Osteoblast (primary cell): ENCODE measurements around the gene C4B. TPM values are rescaled to one million over a fixed set of nuclear protein-coding genes. Genes with fewer than 3 reads are reported as not detected.
A peak's percentile ranks its signal among the peaks of the same experiment; 100 is the strongest.
"Not testable (repeated sequence)": the region's sequence is repeated elsewhere in the genome, so short reads cannot be mapped to it uniquely, and the experiment has no call there.

Source experiments
- DNase-seq: peaks from one replicate; pipeline ENCODE4 v3.0.0; 2011; ENCODE audit warnings: low spot score, mixed read lengths; ENCODE audit not compliant: insufficient read length; ENCODE audit errors: missing footprints
- H2AFZ ChIP-seq: 2 replicates; pipeline ENCODE4 v1.6.0; 2011; ENCODE audit warnings: mild to moderate bottlenecking, low read length
- H3K27ac ChIP-seq: 2 replicates; pipeline ENCODE4 v1.5.1; 2011; ENCODE audit warnings: mild to moderate bottlenecking, low read depth, low read length, moderate library complexity
- H3K27me3 ChIP-seq: 2 replicates; pipeline ENCODE4 v1.6.0; 2012; ENCODE audit warnings: mild to moderate bottlenecking, control low read depth, inconsistent platforms, low read length, moderate library complexity; ENCODE audit not compliant: insufficient read depth
- H3K36me3 ChIP-seq: 2 replicates; pipeline ENCODE4 v1.5.1; 2011; ENCODE audit warnings: mild to moderate bottlenecking, low read length, control low read depth, moderate library complexity; ENCODE audit not compliant: insufficient read depth
- H3K4me1 ChIP-seq: 2 replicates; pipeline ENCODE4 v1.5.1; 2011; ENCODE audit warnings: mild to moderate bottlenecking, low read length, control low read depth, moderate library complexity; ENCODE audit not compliant: insufficient read depth
- H3K4me2 ChIP-seq: 2 replicates; pipeline ENCODE4 v1.6.0; 2011; ENCODE audit warnings: mild to moderate bottlenecking, low read length; ENCODE audit not compliant: insufficient read depth
- H3K4me3 ChIP-seq: fragments of 200-600 bp; sonication (generic); 3 replicates; pipeline ENCODE4 v1.5.1; 2012; ENCODE audit warnings: mild to moderate bottlenecking, low read length, inconsistent platforms; ENCODE audit not compliant: insufficient read depth
- H3K79me2 ChIP-seq: 2 replicates; pipeline ENCODE4 v1.6.0; 2012; ENCODE audit warnings: mild to moderate bottlenecking, low read length, control low read depth, inconsistent platforms; ENCODE audit not compliant: insufficient read depth
- H3K9me3 ChIP-seq: 2 replicates; pipeline ENCODE4 v1.5.1; 2011; ENCODE audit warnings: low read depth, low read length, control low read depth
- H4K20me1 ChIP-seq: 2 replicates; pipeline ENCODE4 v1.6.0; 2012; ENCODE audit warnings: mild to moderate bottlenecking, low read length, control low read depth; ENCODE audit not compliant: insufficient read depth
- total RNA-seq: library from RNA; depleted of rRNA; stranded (reverse); fragments of >200 nt; gene quantifications from 2 replicates; pipeline ENCODE4 v1.2.3, GENCODE V29; 2012
- TF ChIP-seq, protein P1 (sequence below): IDR thresholded peaks from 2 replicates; pipeline ENCODE4 v1.5.1; 2011; ENCODE audit warnings: mild to moderate bottlenecking, low read depth, low read length, moderate library complexity; ENCODE audit errors: extremely low read depth

Gene C4B
- total RNA-seq, 1 donor, result 6.5 TPM

DNA sequence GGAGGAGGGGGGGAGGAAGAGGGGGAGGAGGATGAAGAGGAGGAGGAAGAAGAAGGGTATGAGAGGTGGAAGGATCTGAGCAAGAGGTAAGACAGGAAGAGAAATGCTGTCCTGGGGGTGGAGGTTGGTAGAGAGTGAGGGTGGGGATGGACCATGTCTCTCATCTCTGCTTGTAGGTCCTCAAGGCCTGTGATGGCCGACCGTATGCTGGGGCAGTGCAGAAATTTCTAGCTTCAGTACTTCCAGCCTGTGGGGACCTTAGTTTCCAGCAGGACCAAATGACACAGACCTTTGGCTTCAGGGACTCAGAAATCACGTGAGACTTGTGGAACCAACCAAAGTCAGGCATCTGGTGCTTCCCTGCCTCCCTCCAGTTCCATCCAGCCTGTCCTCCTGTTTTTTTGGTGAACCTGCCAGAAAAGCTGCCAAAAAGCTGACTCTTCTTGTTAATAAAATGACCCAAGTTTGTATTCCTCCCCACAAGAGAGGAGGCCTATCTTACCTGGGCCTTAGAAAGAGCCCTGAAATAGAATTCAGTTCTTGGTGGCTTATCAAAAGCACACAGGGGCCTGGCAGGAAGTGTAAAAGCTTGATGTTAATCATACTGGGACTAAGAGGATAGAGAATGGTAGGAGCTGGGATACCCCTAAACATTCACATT lies 35.2 kb upstream of the C4B start:
- peaks cover 2% of the 10 kb centered on the region for H4K20me1 ChIP-seq
- TF ChIP-seq, protein P1, sequence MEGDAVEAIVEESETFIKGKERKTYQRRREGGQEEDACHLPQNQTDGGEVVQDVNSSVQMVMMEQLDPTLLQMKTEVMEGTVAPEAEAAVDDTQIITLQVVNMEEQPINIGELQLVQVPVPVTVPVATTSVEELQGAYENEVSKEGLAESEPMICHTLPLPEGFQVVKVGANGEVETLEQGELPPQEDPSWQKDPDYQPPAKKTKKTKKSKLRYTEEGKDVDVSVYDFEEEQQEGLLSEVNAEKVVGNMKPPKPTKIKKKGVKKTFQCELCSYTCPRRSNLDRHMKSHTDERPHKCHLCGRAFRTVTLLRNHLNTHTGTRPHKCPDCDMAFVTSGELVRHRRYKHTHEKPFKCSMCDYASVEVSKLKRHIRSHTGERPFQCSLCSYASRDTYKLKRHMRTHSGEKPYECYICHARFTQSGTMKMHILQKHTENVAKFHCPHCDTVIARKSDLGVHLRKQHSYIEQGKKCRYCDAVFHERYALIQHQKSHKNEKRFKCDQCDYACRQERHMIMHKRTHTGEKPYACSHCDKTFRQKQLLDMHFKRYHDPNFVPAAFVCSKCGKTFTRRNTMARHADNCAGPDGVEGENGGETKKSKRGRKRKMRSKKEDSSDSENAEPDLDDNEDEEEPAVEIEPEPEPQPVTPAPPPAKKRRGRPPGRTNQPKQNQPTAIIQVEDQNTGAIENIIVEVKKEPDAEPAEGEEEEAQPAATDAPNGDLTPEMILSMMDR, result no peak
- peaks cover 8% of the 10 kb centered on the region for H3K36me3 ChIP-seq
- no peaks in the 10 kb centered on the region for H3K9me3 ChIP-seq
- H3K79me2 ChIP-seq, result peaks cover 9% of the 10 kb centered on the region
- H3K27ac ChIP-seq, result no peak overlapping the region
- no peak overlapping the region for H3K4me3 ChIP-seq
- H2AFZ ChIP-seq, result no peak overlapping the region
- H3K4me2 ChIP-seq, result no peak overlapping the region
- no peaks in the 10 kb centered on the region for H3K4me1 ChIP-seq
- H3K27me3 ChIP-seq, result no peaks in the 10 kb centered on the region
- peak; percentile 13 for DNase-seq

DNA sequence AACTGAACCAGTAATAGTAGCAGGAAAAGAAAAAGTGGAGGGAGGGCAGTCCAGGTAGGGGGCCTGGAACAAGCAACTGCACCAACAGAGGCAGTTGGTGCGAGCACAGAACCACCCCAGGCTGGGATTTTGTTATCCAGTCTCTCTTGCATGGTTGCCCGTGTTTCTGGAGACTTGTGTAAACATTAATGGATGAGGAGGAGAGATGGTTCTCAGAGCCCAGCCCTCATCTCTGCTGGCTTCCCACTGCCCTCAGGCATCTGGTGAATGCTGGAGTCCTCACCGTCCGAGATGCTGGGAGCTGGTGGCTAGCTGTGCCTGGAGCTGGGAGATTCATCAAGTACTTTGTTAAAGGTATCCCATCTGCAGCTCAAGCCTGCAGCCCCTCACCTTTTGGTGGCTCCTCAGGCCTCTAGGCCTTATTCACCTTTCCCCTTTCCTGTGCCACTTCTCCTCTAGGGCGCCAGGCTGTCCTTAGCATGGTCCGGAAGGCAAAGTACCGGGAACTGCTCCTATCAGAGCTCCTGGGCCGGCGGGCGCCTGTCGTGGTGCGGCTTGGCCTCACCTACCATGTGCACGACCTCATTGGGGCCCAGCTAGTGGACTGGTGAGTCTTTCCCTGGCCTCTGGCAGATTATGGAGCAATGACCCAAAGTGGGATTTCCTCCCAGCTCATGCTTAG lies 34.3 kb upstream of the C4B start:
- H4K20me1 ChIP-seq, H3K36me3 ChIP-seq, H2AFZ ChIP-seq, H3K4me3 ChIP-seq, H3K79me2 ChIP-seq, H3K4me2 ChIP-seq, H3K4me1 ChIP-seq, H3K27me3 ChIP-seq, H3K9me3 ChIP-seq, H3K27ac ChIP-seq: not testable (repeated sequence)
- DNase-seq, result peak; percentile 85

DNA sequence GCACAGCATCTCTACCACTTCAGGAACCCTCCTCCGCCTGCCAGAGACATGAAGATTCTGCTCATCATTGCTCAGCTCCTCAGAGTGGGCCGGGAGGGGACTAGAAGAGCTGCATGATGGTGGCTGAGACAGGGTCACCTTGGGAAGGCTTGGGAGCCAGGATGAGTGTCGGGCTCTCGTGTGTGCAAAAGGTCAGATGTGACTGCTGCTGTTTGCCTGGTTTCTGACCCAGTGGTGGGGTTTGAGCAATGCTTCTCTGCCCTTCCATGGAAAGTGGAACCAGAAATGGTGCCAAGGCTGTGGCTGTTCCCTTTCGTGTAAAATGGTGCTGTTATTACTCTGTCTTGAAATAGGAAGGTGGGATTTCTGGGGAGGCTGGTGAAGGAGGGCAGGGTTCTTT lies 33.6 kb upstream of the C4B start:
- DNase-seq, H3K4me3 ChIP-seq, H3K27ac ChIP-seq, H3K27me3 ChIP-seq, H3K4me2 ChIP-seq, H3K79me2 ChIP-seq, H3K4me1 ChIP-seq, H4K20me1 ChIP-seq, H3K36me3 ChIP-seq, H2AFZ ChIP-seq, H3K9me3 ChIP-seq: not testable (repeated sequence)

DNA sequence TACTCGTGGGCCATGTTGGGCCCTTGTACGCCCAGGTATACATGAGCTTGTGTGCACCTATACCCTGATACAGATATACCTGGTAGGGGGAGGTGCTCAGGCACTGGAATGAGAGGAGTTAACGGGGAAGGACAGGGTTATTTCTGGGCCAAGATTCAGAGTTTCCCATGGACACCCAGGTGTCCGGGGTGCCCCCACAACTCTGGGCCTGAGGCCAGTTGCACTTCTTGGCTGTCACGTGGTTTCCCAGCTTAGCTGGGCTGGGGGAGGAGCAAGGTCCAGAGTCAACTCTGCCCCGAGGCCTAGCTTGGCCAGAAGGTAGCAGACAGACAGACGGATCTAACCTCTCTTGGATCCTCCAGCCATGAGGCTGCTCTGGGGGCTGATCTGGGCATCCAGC lies 32.9 kb upstream of the C4B start, which contains the start of gene C4A:
Gene C4A (plus strand): TSS at position 314 of the 400 bp plus-strand sequence. CDS start 51 bp downstream, at position 365.
- not testable (repeated sequence) for H2AFZ ChIP-seq, H3K27ac ChIP-seq, DNase-seq, H3K4me2 ChIP-seq, H3K9me3 ChIP-seq, H3K4me1 ChIP-seq, H3K4me3 ChIP-seq, H3K36me3 ChIP-seq, H3K27me3 ChIP-seq, H3K79me2 ChIP-seq, H4K20me1 ChIP-seq

DNA sequence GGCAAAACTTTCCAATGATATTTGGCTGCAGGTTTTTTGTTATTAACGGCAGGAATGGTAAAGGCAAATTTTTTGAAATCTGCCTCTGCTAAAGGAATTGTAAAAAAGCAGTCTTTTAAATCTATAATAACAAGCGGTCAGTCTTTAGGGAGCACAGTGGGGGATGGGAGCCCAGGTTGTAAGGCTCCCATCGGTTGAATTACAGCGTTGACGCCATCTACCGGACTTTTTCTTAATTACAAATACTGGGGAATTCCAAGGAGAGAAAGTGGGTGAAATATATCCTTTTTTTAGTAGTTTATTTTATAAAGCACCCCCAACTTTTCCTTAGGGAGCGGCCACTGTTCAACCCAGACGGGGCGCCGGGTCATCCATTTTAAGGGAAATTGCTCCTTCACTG lies 25.2 kb upstream of the C4B start:
- H3K4me1 ChIP-seq, H2AFZ ChIP-seq, DNase-seq: not testable (repeated sequence)

DNA sequence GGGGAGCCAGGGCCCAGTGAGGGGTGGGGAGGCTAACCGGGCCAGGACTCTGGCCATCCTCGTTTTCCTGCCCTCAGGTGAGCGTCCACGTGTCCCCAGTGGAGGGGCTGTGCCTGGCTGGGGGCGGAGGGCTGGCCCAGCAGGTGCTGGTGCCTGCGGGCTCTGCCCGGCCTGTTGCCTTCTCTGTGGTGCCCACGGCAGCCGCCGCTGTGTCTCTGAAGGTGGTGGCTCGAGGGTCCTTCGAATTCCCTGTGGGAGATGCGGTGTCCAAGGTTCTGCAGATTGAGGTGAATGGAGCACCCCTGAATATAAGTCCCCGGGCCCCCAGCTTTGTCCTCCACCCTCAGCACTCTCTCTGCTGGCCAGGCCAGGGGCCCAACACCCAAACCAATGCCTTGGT lies 20.2 kb upstream of the C4B start:
- H3K4me2 ChIP-seq, H3K4me1 ChIP-seq, DNase-seq, H3K27ac ChIP-seq, H2AFZ ChIP-seq, H3K4me3 ChIP-seq, H3K27me3 ChIP-seq, H4K20me1 ChIP-seq, H3K79me2 ChIP-seq, H3K36me3 ChIP-seq, H3K9me3 ChIP-seq: not testable (repeated sequence)

More for the DNA sequence above, 25.2 kb upstream of the C4B start:
- H3K27ac ChIP-seq, H3K36me3 ChIP-seq, H3K4me3 ChIP-seq, H3K27me3 ChIP-seq, H3K9me3 ChIP-seq, H4K20me1 ChIP-seq, H3K79me2 ChIP-seq, H3K4me2 ChIP-seq: not testable (repeated sequence)

DNA sequence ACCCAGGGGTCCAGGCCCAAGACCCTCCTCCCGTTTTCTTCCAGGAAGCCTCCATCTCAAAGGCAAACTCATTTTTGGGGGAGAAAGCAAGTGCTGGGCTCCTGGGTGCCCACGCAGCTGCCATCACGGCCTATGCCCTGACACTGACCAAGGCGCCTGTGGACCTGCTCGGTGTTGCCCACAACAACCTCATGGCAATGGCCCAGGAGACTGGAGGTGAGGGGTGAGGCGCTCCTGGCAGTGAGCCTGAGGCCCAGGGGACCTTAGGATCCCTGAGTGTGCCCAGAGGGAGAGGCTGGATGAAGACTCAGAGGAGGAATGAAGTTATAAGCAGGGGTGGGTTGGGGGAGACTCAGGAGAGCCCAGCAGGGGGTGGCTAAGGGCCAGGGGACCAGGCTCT lies 18.2 kb upstream of the C4B start:
- H3K36me3 ChIP-seq, DNase-seq, H3K4me3 ChIP-seq, H3K4me1 ChIP-seq, H3K79me2 ChIP-seq, H3K27ac ChIP-seq, H2AFZ ChIP-seq, H3K9me3 ChIP-seq, H4K20me1 ChIP-seq, H3K4me2 ChIP-seq, H3K27me3 ChIP-seq: not testable (repeated sequence)

DNA sequence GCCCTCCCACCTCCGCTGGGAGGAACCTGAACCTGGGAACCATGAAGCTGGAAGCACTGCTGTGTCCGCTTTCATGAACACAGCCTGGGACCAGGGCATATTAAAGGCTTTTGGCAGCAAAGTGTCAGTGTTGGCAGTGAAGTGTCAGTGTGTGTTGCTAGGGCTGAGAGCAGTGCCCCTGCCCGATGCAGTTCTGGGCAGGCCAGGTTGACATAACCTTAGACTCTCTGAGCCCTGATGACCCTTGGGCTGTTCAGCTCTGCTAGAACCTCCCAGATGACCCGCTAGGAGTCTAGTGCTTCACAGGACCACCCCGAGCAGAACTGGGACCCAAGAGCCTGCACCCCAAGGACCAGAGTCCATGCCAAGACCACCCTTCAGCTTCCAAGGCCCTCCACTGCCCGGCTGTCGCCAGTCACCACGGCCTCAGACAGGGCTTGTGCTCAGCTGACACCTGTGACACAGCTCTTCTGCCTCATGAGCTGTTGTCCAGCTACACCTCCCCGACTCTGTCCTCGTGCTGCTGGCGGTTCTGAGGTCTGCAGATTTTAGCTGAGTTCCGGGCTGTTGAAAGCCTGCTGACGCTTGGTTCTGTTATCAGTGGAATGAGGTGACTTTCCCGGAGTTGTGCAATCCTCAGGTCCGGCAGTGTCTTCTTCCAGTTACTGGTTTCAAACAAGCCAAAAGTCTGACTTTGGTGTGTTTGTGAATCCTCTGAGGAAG lies 11.9 kb upstream of the C4B start:
- not testable (repeated sequence) for H3K36me3 ChIP-seq, H3K4me3 ChIP-seq, H3K27ac ChIP-seq, DNase-seq, H3K27me3 ChIP-seq, H2AFZ ChIP-seq, H3K79me2 ChIP-seq, H3K4me1 ChIP-seq, H4K20me1 ChIP-seq, H3K4me2 ChIP-seq, H3K9me3 ChIP-seq
